Psoas muscle (tissue), 8 donors: ENCODE data around the gene L1CAM. TPM values are rescaled to one million over a fixed set of nuclear protein-coding genes. Genes with fewer than 3 reads are reported as not detected.

Experiments used
- ATAC-seq, 4 donors: fragments of 200-7000 bp; cut with Tn5 transposase; one replicate each; pipeline ENCODE4 v1.9.1; 2020; ENCODE audit warnings: moderate library complexity in 3 of 4, mild to moderate bottlenecking in 2 of 4
- DNase-seq, 2 donors: peaks; one replicate each; pipeline ENCODE4 v3.0.0-alpha.2; 2020
- H3K27ac ChIP-seq: fragments of 200-600 bp; one replicate; pipeline ENCODE4 v1.8.0; 2022
- H3K27me3 ChIP-seq, 3 donors: fragments of 200-600 bp in 1 of 3; one replicate each; pipeline versions ENCODE4 v1.6.1 to v1.8.0; 2013 to 2022; ENCODE audit warnings: low read length in 2 of 3, mild to moderate bottlenecking in 2 of 3, moderate library complexity in 1 of 3; ENCODE audit not compliant: insufficient read depth in 3 of 3
- H3K36me3 ChIP-seq, 2 donors: fragments of 200-600 bp in 1 of 2; one replicate each; pipeline versions ENCODE4 v1.6.1 to v1.8.0; 2013 to 2022; ENCODE audit warnings: low read depth in 1 of 2, mild to moderate bottlenecking in 1 of 2, moderate library complexity in 1 of 2; ENCODE audit not compliant: insufficient read depth in 1 of 2
- H3K4me1 ChIP-seq: fragments of 200-600 bp; one replicate; pipeline ENCODE4 v1.8.0; 2022
- H3K4me3 ChIP-seq: fragments of 200-600 bp; one replicate; pipeline ENCODE4 v1.8.0; 2022; ENCODE audit warnings: mild to moderate bottlenecking
- H3K9me3 ChIP-seq: fragments of 200-600 bp; one replicate; pipeline ENCODE4 v1.8.0; 2022
- WGBS, 3 donors: extraction: QIAGEN DNeasy Blood & Tissue Kit; methylation state at CpG; one replicate each; pipeline versions ENCODE4 v1.1.6 to v1.1.7; 2013; 5-methylcytosine and 5-hydroxymethylcytosine counted together
- intact Hi-C, 2 donors: fragments of 100-400 bp; cut with DNase I; formaldehyde crosslinking; loops; one replicate each; pipeline versions ENCODE4 v1.11.0 to v1.14.2; 2022
- polyA plus RNA-seq, 3 donors: library from polyadenylated mRNA; stranded (reverse); fragments of 200-250 nt; gene quantifications; one replicate each; pipeline ENCODE4 v1.2.3, GENCODE V29; 2013
- total RNA-seq, 4 donors: library from RNA; stranded (reverse); fragmentation: NEBNext Ultra II Directional in 2 of 4; extraction: Animal tissue kit (Norgen Biotek cat#: 25700) in 2 of 4; gene quantifications; one replicate each; pipeline versions ENCODE4 v1.2.1 to v1.2.4, GENCODE V29; 2021 to 2023
- TF ChIP-seq, protein P1 (sequence below): fragments of 200-600 bp; IDR thresholded peaks from one replicate; pipeline ENCODE4 v1.8.0; 2022; ENCODE audit warnings: antibody characterized with exemption
- donor health status: healthy with polysubstance abuse.
- donor health status: DM: no; HTN: no; CAD: no; lungs with moderate emphysema.
- donor health status: Bipolar disorder and iron deficiency.
- donor health status: healthy.
- donor health status: DM: yes; HTN: yes; CAD: no.
- donor health status: DM: no; HTN: no; CAD: no.
- donor health status: DM: no; HTN: no; CAD: no.
- donor health status: DM: yes; HTN: yes; CAD: no.

Gene L1CAM
- total and polyA plus RNA-seq, 7 donors, result 0.22 to 1.5 (median 0.46) TPM

DNA sequence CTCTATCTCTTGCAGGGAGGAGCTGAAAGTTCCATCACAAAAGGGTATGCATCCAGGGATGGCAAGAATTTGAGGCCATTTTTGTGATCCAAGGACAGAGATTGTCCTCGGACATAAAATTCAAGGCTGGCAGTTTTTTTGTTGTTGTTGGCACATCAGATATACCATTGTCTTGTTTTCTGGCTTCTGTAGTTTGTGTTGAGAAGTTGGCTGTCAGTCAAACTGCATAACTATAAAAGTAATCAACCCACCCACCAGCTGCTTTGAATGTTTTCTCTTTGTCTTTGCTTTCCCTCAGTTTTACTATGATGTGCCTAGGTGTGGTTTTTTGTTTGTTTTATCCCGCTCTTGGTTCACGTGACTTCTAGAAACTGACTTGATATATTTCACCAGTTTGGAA is 34.0 kb downstream of the L1CAM start:
- intact Hi-C loops, result no loop called here
- Histone ChIP-seq H3K4me3 (no peak overlapping the region), H3K27me3 (peaks cover 0 to 30% (median 0%) of the 10 kb centered on the region in 3 donors), H3K36me3 (no peaks in the 10 kb centered on the region), H3K9me3 (no peaks in the 10 kb centered on the region), H3K27ac (no peak overlapping the region), H3K4me1 (no peaks in the 10 kb centered on the region)
- no peak for DNase-seq
- ATAC-seq, result no peak
- TF ChIP-seq, protein P1, sequence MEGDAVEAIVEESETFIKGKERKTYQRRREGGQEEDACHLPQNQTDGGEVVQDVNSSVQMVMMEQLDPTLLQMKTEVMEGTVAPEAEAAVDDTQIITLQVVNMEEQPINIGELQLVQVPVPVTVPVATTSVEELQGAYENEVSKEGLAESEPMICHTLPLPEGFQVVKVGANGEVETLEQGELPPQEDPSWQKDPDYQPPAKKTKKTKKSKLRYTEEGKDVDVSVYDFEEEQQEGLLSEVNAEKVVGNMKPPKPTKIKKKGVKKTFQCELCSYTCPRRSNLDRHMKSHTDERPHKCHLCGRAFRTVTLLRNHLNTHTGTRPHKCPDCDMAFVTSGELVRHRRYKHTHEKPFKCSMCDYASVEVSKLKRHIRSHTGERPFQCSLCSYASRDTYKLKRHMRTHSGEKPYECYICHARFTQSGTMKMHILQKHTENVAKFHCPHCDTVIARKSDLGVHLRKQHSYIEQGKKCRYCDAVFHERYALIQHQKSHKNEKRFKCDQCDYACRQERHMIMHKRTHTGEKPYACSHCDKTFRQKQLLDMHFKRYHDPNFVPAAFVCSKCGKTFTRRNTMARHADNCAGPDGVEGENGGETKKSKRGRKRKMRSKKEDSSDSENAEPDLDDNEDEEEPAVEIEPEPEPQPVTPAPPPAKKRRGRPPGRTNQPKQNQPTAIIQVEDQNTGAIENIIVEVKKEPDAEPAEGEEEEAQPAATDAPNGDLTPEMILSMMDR, result no peak
- 71 to 73% (median 72%) methylated on average over 3 of the region's 3 CpGs for whole genome bisulfite sequencing, 3 donors

DNA sequence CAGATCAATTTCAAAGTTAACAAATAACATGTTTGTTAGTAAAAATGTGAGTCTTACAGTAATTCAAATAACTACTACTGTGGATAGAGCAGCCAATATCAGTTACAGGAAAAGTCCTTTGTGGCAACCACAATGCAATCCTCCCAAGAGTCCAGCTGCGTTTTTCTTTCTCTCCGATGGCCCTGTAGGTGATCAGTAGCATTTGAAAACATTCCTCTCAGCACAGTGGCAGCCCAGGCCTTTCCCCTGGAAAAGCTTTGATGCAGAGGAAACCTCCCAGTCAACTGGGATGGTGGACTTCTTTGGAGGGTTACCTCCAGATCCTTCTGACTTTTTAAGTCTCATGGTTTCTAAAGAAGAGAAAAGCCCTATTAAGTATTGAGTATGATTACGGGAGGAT is 37.6 kb downstream of the L1CAM start:
- peaks cover 0 to 29% (median 0%) of the 10 kb centered on the region in 3 donors for H3K27me3 ChIP-seq
- 51 to 67% (median 63%) methylated on average over 3 of the region's 3 CpGs for WGBS, 3 donors
- intact Hi-C loops, result no loop called here

DNA sequence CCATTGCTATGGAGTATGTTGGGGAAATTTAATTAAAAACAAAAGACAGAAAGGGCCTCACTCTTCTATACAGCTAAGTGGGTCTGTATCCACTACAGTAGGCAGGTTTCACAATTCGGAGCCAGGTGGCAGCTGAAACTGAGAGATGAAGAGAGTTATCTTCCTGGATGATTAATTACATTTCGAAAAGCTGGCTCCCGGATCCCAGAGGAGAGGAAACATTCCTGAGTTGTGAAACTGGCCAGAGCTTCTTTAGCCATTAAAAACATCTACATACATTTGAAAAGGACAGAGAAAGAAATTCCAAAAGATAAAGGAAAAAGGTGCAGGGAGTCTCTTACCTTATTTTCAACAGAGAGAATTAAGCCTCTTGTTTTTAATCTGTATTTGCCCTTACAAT is 40.1 kb downstream of the L1CAM start:
- no peaks in the 10 kb centered on the region for H3K9me3 ChIP-seq
- H3K36me3 ChIP-seq, result no peaks in the 10 kb centered on the region
- no peak for DNase-seq
- H3K4me1 ChIP-seq, result no peaks in the 10 kb centered on the region
- peaks cover 0 to 34% (median 0%) of the 10 kb centered on the region in 3 donors for H3K27me3 ChIP-seq
- ATAC-seq, result no peak
- intact Hi-C loops, result no loop called here
- TF ChIP-seq, protein P1, result no peak
- WGBS, 3 donors, result 12 to 34% (median 25%) methylated on average over 3 of the region's 3 CpGs
- H3K4me3 ChIP-seq, result no peak overlapping the region
- H3K27ac ChIP-seq, result no peak overlapping the region

More for the DNA sequence above, 37.6 kb downstream of the L1CAM start:
- Histone ChIP-seq H3K36me3 (no peaks in the 10 kb centered on the region), H3K27ac (no peak overlapping the region), H3K4me1 (no peaks in the 10 kb centered on the region), H3K9me3 (no peaks in the 10 kb centered on the region), H3K4me3 (no peak overlapping the region)
- DNase-seq (no peak), ATAC-seq (no peak)
- TF ChIP-seq, protein P1, result no peak

DNA sequence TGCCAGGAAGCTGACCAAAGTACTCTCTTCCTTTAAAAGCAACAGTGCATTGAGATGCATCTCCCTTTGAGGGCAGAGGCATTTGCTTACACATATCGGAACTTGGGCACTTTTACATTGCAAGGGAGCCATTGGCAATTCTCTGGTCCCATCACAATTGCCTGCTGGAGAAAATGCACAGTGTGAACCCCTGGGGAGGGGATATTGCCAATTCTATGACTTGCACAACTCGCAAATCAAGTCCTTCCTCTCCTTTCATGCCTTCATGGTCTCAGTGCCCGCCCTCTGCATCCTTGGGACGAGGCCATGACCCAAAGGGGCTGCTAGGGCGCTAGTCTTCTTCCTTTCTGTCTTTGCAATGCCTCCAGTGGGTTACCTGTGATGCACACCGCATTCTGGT is 40.8 kb downstream of the L1CAM start:
- WGBS, 3 donors, result 33 to 47% (median 34%) methylated on average over 5 to 6 of the region's 6 CpGs
- DNase-seq (no peak), ATAC-seq (no peak)
- TF ChIP-seq, protein P1, result no peak
- Histone ChIP-seq H3K4me3 (no peak overlapping the region), H3K36me3 (no peaks in the 10 kb centered on the region), H3K4me1 (no peaks in the 10 kb centered on the region), H3K27me3 (peaks cover 0 to 34% (median 0%) of the 10 kb centered on the region in 3 donors), H3K9me3 (no peaks in the 10 kb centered on the region), H3K27ac (no peak overlapping the region)
- intact Hi-C loops, result no loop called here

DNA sequence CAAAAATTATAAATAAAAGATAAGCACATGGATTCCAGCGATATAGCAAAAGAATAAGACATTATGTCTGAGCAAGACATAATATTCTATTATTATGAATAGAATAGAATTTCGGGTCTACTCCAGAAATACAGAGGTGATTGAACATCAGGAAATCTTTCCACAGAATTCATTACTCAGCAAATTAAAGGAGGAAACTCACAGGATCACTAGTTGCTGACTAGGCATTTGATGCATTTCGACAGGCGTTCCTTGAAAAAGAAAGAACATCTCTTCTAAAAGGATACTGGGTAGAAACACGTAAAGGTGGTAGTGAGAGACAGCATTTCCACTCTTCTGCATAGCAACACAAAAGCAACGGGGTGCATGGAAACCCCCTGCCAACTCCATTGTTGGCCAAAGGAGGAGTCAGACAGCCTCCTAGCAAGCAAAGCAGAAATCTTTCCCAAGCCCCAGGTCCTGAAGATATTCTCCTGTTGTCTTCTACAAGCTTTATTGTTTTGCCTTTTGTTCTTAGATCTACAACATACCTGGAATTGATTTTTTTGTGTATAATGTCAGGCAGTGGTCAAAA is 41.4 kb downstream of the L1CAM start:
- Histone ChIP-seq H3K9me3 (no peaks in the 10 kb centered on the region), H3K4me3 (no peak overlapping the region), H3K27ac (no peak overlapping the region), H3K27me3 (peaks cover 0 to 39% (median 0%) of the 10 kb centered on the region in 3 donors), H3K4me1 (no peaks in the 10 kb centered on the region), H3K36me3 (no peaks in the 10 kb centered on the region)
- WGBS, 3 donors, result 13 to 35% (median 28%) methylated on average over 6 of the region's 6 CpGs
- TF ChIP-seq, protein P1, result no peak
- intact Hi-C loops, result no loop called here
- ATAC-seq, result no peak
- no peak for DNase-seq
